Nephron progenitor cell (in vitro differentiated cells): Measurements from ENCODE around the gene CCDC89.
A peak's percentile ranks its signal among the peaks of the same experiment; 100 is the strongest.
"Not testable (repeated sequence)": the region's sequence is repeated elsewhere in the genome, so short reads cannot be mapped to it uniquely, and the experiment has no call there.

Experiments
- DNase-seq: peaks from one replicate; pipeline ENCODE4 v3.0.0; 2021
- H3K27ac Mint-ChIP-seq: 2 replicates; pipeline ENCODE4 v1.8.0; 2021; ENCODE audit warnings: mild to moderate bottlenecking, moderate library complexity, mixed read lengths
- H3K27me3 Mint-ChIP-seq: 2 replicates; pipeline ENCODE4 v1.8.0; 2021; ENCODE audit warnings: mild to moderate bottlenecking, low read depth, mixed read lengths; ENCODE audit not compliant: poor library complexity
- H3K36me3 Mint-ChIP-seq: 2 replicates; pipeline ENCODE4 v1.8.0; 2021; ENCODE audit warnings: low read depth, mixed read lengths
- H3K4me1 Mint-ChIP-seq: 2 replicates; pipeline ENCODE4 v1.8.0; 2021; ENCODE audit warnings: mixed read lengths
- H3K4me3 Mint-ChIP-seq: 2 replicates; pipeline ENCODE4 v1.8.0; 2021; ENCODE audit warnings: mild to moderate bottlenecking, moderate library complexity, mixed read lengths
- H3K9me3 Mint-ChIP-seq: 2 replicates; pipeline ENCODE4 v1.8.0; 2021; ENCODE audit warnings: mild to moderate bottlenecking, moderate library complexity, mixed read lengths
- CTCF ChIP-seq: fragments of 200-600 bp; sonication (generic); IDR thresholded peaks from 2 replicates; pipeline ENCODE4 v1.5.0; 2021; ENCODE audit warnings: antibody characterized with exemption

Gene CCDC89

GRCh38 chr11:85672105-85672902 lies 13.7 kb downstream of the CCDC89 start:
- no peaks in the 10 kb centered on the region for H3K36me3 Mint-ChIP-seq
- no peak for TF ChIP-seq CTCF
- H3K27ac Mint-ChIP-seq: no peak overlapping the region
- peaks cover 7% of the 10 kb centered on the region for H3K27me3 Mint-ChIP-seq
- H3K4me1 Mint-ChIP-seq: no peaks in the 10 kb centered on the region
- no peak for DNase-seq
- H3K9me3 Mint-ChIP-seq: peaks cover 30% of the 10 kb centered on the region
- no peak overlapping the region for H3K4me3 Mint-ChIP-seq

DNA sequence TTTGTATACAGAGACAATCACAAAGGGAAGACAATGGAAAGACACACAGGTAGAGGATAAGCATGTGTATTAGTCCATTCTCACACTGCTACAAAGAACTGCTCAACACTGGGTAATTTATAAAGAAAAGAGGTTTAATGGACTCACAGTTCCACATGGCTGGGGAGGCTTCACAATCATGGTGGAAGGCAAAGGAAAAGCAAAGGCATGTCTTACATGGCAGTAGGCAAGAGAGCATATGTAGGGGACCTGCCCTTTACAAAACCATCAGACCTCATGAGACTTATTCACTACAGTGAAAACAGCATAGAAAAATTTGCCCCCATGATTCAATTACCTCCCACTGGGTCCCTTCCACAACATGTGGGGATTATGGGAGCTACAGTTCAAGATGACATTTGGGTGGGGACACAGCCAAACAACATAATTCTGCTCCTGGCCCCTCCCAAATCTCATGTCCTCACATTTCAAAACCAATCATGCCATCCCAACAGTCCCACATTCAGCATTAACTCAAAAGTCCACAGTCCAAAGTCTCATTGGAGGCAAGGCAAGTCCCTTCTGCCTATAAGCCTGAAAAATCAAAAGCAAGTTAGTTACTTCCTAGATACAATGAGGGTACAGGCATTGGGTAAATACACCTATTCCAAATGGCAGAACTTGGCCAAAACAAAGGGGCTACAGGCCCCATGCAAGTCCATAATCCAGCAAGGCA lies 14.9 kb downstream of the CCDC89 start:
- H3K9me3 Mint-ChIP-seq: peaks cover 30% of the 10 kb centered on the region
- not testable (repeated sequence) for H3K4me3 Mint-ChIP-seq, H3K27ac Mint-ChIP-seq, DNase-seq, H3K36me3 Mint-ChIP-seq, H3K4me1 Mint-ChIP-seq, H3K27me3 Mint-ChIP-seq

- H3K36me3 Mint-ChIP-seq: peaks cover 10% of the 10 kb centered on the region
- peaks cover 11% of the 10 kb centered on the region for H3K4me1 Mint-ChIP-seq
- peaks cover 3% of the 10 kb centered on the region for H3K27me3 Mint-ChIP-seq
- peaks cover 17% of the 10 kb centered on the region for H3K9me3 Mint-ChIP-seq
- TF ChIP-seq CTCF: no peak
- no peak overlapping the region for H3K4me3 Mint-ChIP-seq
- DNase-seq: no peak
- no peak overlapping the region for H3K27ac Mint-ChIP-seq
These were observed 17.8 kb downstream of the CCDC89 start for GRCh38 chr11:85668157-85668556.

DNA sequence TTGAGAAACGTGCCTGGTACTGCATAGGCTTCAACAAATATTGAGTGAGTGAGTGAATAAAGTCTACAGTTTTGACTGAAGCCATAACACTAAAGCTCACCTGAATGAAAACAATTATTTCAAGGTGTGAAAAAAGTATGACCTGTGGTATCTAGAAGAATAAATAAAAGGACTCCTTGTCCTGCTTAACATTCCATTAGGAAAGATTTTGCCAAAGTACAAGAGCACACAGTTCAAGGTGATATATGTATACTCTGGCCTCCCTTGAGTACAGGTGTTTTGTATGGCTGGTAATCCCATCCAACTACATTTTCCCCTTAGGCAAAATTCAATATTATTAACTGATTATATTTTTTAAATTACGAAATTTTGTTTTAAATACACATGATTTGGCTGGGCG lies 19.3 kb downstream of the CCDC89 start:
- Mint-ChIP-seq H3K36me3 (peaks cover 15% of the 10 kb centered on the region), H3K27ac (no peak overlapping the region), H3K4me3 (no peak overlapping the region), H3K9me3 (peaks cover 11% of the 10 kb centered on the region), H3K4me1 (peaks cover 19% of the 10 kb centered on the region), H3K27me3 (peaks cover 3% of the 10 kb centered on the region)
- no peak for TF ChIP-seq CTCF
- no peak for DNase-seq

DNA sequence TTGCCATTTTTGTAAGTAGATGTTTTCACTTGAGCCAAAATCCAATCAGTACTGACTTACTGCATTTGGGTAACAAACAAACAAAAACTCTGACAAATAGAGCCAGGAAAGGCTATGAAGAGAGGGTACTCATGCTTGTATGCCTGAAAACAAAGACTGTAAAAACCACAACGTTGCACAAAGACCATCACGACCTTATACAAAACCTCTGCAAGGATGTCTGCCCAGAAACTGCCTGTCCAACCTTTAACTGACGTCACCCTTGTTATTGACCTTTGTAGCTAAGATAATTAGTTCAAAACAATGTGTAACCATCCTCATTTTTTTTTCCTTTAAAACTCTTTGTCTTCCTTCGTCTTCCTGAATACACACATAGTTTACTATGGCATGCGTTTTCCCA lies 20.3 kb downstream of the CCDC89 start:
- H3K27me3 Mint-ChIP-seq: peaks cover 2% of the 10 kb centered on the region
- peaks cover 4% of the 10 kb centered on the region for H3K9me3 Mint-ChIP-seq
- no peak overlapping the region for H3K27ac Mint-ChIP-seq
- DNase-seq: no peak
- peaks cover 28% of the 10 kb centered on the region for H3K4me1 Mint-ChIP-seq
- H3K4me3 Mint-ChIP-seq: peak overlapping the region; percentile 96
- TF ChIP-seq CTCF: no peak
- peaks cover 23% of the 10 kb centered on the region for H3K36me3 Mint-ChIP-seq

GRCh38 chr11:85664615-85665481 lies 21.1 kb downstream of the CCDC89 start, which contains the start of gene CREBZF:
CREBZF (minus strand) TSS chr11:85665129; CDS start chr11:85664875, 254 bp downstream.
- peaks cover 32% of the 10 kb centered on the region for H3K36me3 Mint-ChIP-seq
- peak within 1 kb of the TSS; percentile 100 for H3K27ac Mint-ChIP-seq
- H3K9me3 Mint-ChIP-seq: no peaks in the 10 kb centered on the region
- H3K27me3 Mint-ChIP-seq: no peaks in the 10 kb centered on the region
- DNase-seq: peak; percentile 92
- peak within 1 kb of the TSS; percentile 96 for H3K4me3 Mint-ChIP-seq
- peaks cover 37% of the 10 kb centered on the region for H3K4me1 Mint-ChIP-seq
- no peak for TF ChIP-seq CTCF
